Breast epithelium (tissue), 4 donors: ENCODE measurements around the gene RGS16. TPM values are rescaled to one million over a fixed set of nuclear protein-coding genes. Genes with fewer than 3 reads are reported as not detected.
"Not testable (repeated sequence)": the region's sequence is repeated elsewhere in the genome, so short reads cannot be mapped to it uniquely, and the experiment has no call there.

Experiments used
- DNase-seq, 2 donors: peaks; one replicate each; pipeline ENCODE4 v3.0.0-alpha.2; 2019; ENCODE audit warnings: low spot score in 2 of 2
- H3K27ac ChIP-seq, 2 donors: fragments of 200-600 bp; sonication (generic) in 1 of 2; one replicate each; pipeline ENCODE4 v1.5.1; 2016 to 2019; ENCODE audit warnings: mild to moderate bottlenecking in 1 of 2
- H3K27me3 ChIP-seq, 2 donors: fragments of 200-600 bp; sonication (generic) in 1 of 2; one replicate each; pipeline versions ENCODE4 v1.5.1 to v1.6.0; 2017 to 2019; ENCODE audit warnings: control low read depth in 1 of 2, mild to moderate bottlenecking in 1 of 2
- H3K36me3 ChIP-seq: fragments of 200-600 bp; one replicate; pipeline ENCODE4 v1.5.1; 2019
- H3K4me1 ChIP-seq, 2 donors: fragments of 200-600 bp; sonication (generic); one replicate each; pipeline ENCODE4 v1.5.1; 2016 to 2019; ENCODE audit warnings: control low read depth in 1 of 2
- H3K4me3 ChIP-seq, 3 donors: fragments of 200-600 bp; sonication (generic); 1 replicate in 2 of 3; 2 replicates in 1 of 3; pipeline ENCODE4 v1.5.1; 2016 to 2019; ENCODE audit warnings: mild to moderate bottlenecking in 3 of 3, moderate library complexity in 2 of 3
- H3K9me3 ChIP-seq, 2 donors: fragments of 200-600 bp; sonication (generic) in 1 of 2; one replicate each; pipeline ENCODE4 v1.5.1; 2016 to 2019; ENCODE audit warnings: control low read depth in 1 of 2
- POLR2A ChIP-seq: fragments of 450-650 bp; IDR thresholded peaks from one replicate; pipeline ENCODE4 v1.6.1; 2016; ENCODE audit warnings: antibody characterized with exemption, mild to moderate bottlenecking, moderate library complexity
- POLR2AphosphoS5 ChIP-seq, 3 donors: sonication (generic); formaldehyde crosslinking; IDR thresholded peaks; one replicate each; pipeline ENCODE4 v1.6.1; 2017; ENCODE audit warnings: antibody characterized with exemption in 3 of 3
- intact Hi-C: fragments of 100-400 bp; cut with DNase I; formaldehyde crosslinking; loops from one replicate; pipeline ENCODE4 v1.15.1; 2023; ENCODE audit warnings: low total_unique reads
- total RNA-seq, 3 donors: library from RNA; depleted of rRNA; stranded (reverse); fragments of >200 nt; gene quantifications; one replicate each; pipeline ENCODE4 v1.1.0, GENCODE V29; 2016
- TF ChIP-seq, protein P1 (sequence below), 3 donors: fragments of 450-650 bp; IDR thresholded peaks; one replicate each; pipeline ENCODE4 v1.5.1; 2016 to 2017; ENCODE audit warnings: antibody characterized with exemption in 3 of 3, mild to moderate bottlenecking in 3 of 3, moderate library complexity in 3 of 3

The RGS16 gene
- total RNA-seq, 3 donors from 2014 or later = 1.3 to 6.3 (median 2.3) TPM

DNA sequence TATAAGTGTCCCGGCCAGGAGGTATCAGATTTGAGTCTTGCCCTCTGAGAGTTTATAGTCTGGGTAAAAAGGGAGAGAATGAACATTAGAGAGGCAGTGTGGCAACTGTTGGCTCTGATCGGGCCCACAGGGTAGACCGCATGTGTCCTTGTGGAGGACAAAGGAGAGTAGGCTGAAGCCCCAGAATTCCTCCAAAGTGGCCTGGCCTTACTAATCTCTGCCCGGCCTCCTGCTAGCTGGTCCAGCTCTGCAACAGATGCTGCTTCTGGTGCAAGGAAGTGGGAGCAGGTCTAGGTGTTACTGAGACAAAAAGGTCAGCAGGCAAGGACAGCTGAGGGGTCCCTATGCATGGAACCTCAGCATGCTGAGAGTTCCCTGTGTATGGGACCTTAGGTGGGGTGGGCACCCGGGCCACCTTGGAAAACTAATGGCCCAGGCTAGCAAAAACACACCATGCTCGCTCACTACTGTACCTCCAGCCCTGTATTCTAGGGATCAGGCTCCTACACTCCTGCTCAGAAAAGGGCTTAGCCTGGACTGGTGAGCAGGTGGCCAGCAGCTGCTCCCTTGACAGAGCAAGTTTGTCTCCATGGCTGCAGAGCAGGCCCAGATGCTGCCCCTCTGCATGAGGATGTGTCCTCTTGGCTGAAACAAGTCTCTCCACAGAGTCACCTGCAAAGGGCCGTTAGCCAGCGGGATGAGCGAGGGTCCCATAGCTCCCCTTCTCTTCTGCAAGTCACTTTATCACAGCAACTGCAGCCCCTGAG lies 30.3 kb upstream of the RGS16 start:
- H3K36me3 ChIP-seq = no peaks in the 10 kb centered on the region
- intact Hi-C loops = no loop called here

DNA sequence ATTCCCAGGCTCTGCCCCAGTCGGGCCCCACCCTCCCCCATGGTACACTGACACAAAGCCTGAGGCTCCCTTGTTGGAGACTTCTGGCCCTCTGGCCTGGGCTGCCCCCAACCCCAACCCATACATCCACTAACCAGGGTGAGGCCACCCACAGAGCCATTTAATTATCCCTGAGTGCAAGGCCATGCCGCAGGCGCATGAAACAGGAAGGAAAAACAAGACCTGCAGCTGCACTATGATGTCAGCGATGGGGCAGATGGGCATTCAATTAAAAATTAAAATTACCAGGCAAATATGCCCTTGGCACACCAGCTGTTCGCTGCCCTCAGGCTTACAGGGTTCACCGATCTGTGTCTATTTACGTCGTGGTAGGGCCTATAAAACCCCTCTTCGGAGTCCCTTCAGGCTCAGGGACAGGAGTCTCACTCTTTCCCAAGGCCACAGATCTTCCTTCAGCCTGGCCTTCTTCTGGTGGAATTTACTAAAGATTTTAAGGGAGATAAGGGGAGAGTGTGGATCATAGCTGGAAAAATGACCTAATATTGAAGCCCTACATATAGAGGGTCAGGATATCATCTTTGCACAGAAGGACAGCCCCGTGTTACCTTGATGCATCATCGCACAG lies 29.6 kb upstream of the RGS16 start:
- Histone ChIP-seq H3K9me3 (no peaks in the 10 kb centered on the region), H3K27ac (no peak overlapping the region), H3K4me1 (no peaks in the 10 kb centered on the region), H3K36me3 (no peaks in the 10 kb centered on the region), H3K27me3 (no peaks in the 10 kb centered on the region), H3K4me3 (no peak overlapping the region)
- DNase-seq = no peak
- no peak for TF ChIP-seq POLR2A
- TF ChIP-seq POLR2AphosphoS5 (IDR thresholded peaks at IDR 0.05) = no peak
- TF ChIP-seq, protein P1, sequence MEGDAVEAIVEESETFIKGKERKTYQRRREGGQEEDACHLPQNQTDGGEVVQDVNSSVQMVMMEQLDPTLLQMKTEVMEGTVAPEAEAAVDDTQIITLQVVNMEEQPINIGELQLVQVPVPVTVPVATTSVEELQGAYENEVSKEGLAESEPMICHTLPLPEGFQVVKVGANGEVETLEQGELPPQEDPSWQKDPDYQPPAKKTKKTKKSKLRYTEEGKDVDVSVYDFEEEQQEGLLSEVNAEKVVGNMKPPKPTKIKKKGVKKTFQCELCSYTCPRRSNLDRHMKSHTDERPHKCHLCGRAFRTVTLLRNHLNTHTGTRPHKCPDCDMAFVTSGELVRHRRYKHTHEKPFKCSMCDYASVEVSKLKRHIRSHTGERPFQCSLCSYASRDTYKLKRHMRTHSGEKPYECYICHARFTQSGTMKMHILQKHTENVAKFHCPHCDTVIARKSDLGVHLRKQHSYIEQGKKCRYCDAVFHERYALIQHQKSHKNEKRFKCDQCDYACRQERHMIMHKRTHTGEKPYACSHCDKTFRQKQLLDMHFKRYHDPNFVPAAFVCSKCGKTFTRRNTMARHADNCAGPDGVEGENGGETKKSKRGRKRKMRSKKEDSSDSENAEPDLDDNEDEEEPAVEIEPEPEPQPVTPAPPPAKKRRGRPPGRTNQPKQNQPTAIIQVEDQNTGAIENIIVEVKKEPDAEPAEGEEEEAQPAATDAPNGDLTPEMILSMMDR (IDR thresholded peaks at IDR 0.05) = no peak
- intact Hi-C loops = no loop called here

More for the DNA sequence above, 30.3 kb upstream of the RGS16 start:
- Histone ChIP-seq H3K9me3 (no peaks in the 10 kb centered on the region), H3K27me3 (no peaks in the 10 kb centered on the region), H3K27ac (no peak overlapping the region), H3K4me3 (no peak overlapping the region), H3K4me1 (no peaks in the 10 kb centered on the region)
- TF ChIP-seq POLR2AphosphoS5 (IDR thresholded peaks at IDR 0.05) = no peak
- TF ChIP-seq, protein P1 (IDR thresholded peaks at IDR 0.05) = no peak
- no peak for TF ChIP-seq POLR2A
- DNase-seq = no peak

DNA sequence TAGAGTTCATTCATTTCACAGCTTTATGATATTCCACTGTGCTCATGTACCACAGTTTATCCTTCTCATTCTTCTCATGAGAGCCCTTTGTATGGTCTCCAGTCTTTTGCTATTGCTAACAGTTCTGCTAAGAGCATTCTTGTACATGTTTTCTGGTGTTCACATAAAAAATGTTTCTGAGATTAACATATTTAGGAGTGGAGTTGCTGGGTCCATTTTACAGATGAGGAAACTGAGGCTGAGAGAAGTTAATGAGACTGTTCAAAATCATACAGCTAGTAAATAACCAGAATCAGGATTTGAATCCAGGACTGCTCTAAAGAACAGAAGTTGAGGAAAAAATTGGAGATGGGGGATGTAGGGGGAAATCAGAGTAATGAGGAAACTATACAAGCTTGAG lies 28.8 kb upstream of the RGS16 start:
- no peak for DNase-seq
- Histone ChIP-seq H3K27me3 (no peaks in the 10 kb centered on the region), H3K9me3 (no peaks in the 10 kb centered on the region), H3K36me3 (no peaks in the 10 kb centered on the region), H3K27ac (no peak overlapping the region), H3K4me1 (no peaks in the 10 kb centered on the region), H3K4me3 (no peak overlapping the region)
- TF ChIP-seq, protein P1 (IDR thresholded peaks at IDR 0.05) = no peak
- TF ChIP-seq POLR2AphosphoS5 (IDR thresholded peaks at IDR 0.05) (no peak), POLR2A (no peak)
- intact Hi-C loops = no loop called here

DNA sequence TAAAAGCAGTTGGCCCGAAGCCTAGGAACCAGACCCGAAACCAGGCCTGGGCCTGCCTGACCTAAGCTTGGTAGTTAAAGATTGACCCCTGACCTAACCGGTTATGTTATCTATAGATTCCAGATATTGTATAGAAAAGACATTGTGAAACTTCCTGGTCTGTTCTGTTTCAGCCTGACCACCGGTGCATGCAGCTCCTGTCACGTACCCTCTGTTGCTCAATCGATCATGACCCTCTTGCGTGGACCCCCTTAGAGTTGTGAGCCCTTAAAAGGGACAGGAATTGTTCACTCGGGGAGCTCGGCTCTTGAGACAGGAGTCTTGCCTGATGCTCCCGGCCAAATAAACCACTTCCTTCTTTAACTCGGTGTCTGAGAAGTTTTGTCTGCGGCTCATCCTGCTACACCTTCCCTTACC lies 28.3 kb upstream of the RGS16 start:
- not testable (repeated sequence) for H3K27ac ChIP-seq, DNase-seq

DNA sequence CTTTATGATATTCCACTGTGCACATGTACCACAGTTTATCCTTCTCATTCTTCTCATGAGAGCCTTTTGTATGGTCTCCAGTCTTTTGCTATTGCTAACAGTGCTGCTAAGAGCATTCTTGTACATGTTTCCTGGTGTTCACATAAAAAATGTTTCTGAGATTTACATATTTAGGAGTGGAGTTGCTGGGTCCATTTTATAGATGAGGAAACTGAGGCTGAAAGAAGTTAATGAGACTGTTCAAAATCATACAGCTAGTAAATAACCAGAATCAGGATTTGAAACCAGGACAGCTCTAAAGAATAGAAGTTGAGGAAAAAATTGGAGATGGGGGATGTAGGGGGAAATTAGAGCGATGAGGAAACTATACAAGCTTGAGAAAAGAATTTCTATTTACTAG lies 27.8 kb upstream of the RGS16 start:
- no peak for TF ChIP-seq POLR2A
- TF ChIP-seq, protein P1 (IDR thresholded peaks at IDR 0.05) = no peak
- no peak for TF ChIP-seq POLR2AphosphoS5 (IDR thresholded peaks at IDR 0.05)
- Histone ChIP-seq H3K4me1 (no peaks in the 10 kb centered on the region), H3K27me3 (no peaks in the 10 kb centered on the region), H3K36me3 (no peaks in the 10 kb centered on the region), H3K27ac (no peak overlapping the region), H3K9me3 (no peaks in the 10 kb centered on the region), H3K4me3 (no peak overlapping the region)
- intact Hi-C loops = no loop called here
- no peak for DNase-seq

More for the DNA sequence above, 28.3 kb upstream of the RGS16 start:
- H3K27me3 ChIP-seq, H3K4me1 ChIP-seq, H3K9me3 ChIP-seq, H3K36me3 ChIP-seq, intact Hi-C loops, H3K4me3 ChIP-seq: not testable (repeated sequence)
